Osteoblast (primary cell): Measurements from ENCODE around the gene SOAT1. TPM values are rescaled to one million over a fixed set of nuclear protein-coding genes. Genes with fewer than 3 reads are reported as not detected.

Experiments used
- DNase-seq: peaks from one replicate; pipeline ENCODE4 v3.0.0; 2011; ENCODE audit warnings: low spot score, mixed read lengths; ENCODE audit not compliant: insufficient read length; ENCODE audit errors: missing footprints
- H2AFZ ChIP-seq: 2 replicates; pipeline ENCODE4 v1.6.0; 2011; ENCODE audit warnings: mild to moderate bottlenecking, low read length
- H3K27ac ChIP-seq: 2 replicates; pipeline ENCODE4 v1.5.1; 2011; ENCODE audit warnings: mild to moderate bottlenecking, low read depth, low read length, moderate library complexity
- H3K27me3 ChIP-seq: 2 replicates; pipeline ENCODE4 v1.6.0; 2012; ENCODE audit warnings: mild to moderate bottlenecking, control low read depth, inconsistent platforms, low read length, moderate library complexity; ENCODE audit not compliant: insufficient read depth
- H3K36me3 ChIP-seq: 2 replicates; pipeline ENCODE4 v1.5.1; 2011; ENCODE audit warnings: mild to moderate bottlenecking, low read length, control low read depth, moderate library complexity; ENCODE audit not compliant: insufficient read depth
- H3K4me1 ChIP-seq: 2 replicates; pipeline ENCODE4 v1.5.1; 2011; ENCODE audit warnings: mild to moderate bottlenecking, low read length, control low read depth, moderate library complexity; ENCODE audit not compliant: insufficient read depth
- H3K4me2 ChIP-seq: 2 replicates; pipeline ENCODE4 v1.6.0; 2011; ENCODE audit warnings: mild to moderate bottlenecking, low read length; ENCODE audit not compliant: insufficient read depth
- H3K4me3 ChIP-seq: fragments of 200-600 bp; sonication (generic); 3 replicates; pipeline ENCODE4 v1.5.1; 2012; ENCODE audit warnings: mild to moderate bottlenecking, low read length, inconsistent platforms; ENCODE audit not compliant: insufficient read depth
- H3K79me2 ChIP-seq: 2 replicates; pipeline ENCODE4 v1.6.0; 2012; ENCODE audit warnings: mild to moderate bottlenecking, low read length, control low read depth, inconsistent platforms; ENCODE audit not compliant: insufficient read depth
- H3K9me3 ChIP-seq: 2 replicates; pipeline ENCODE4 v1.5.1; 2011; ENCODE audit warnings: low read depth, low read length, control low read depth
- H4K20me1 ChIP-seq: 2 replicates; pipeline ENCODE4 v1.6.0; 2012; ENCODE audit warnings: mild to moderate bottlenecking, low read length, control low read depth; ENCODE audit not compliant: insufficient read depth
- CTCF ChIP-seq: IDR thresholded peaks from 2 replicates; pipeline ENCODE4 v1.5.1; 2011; ENCODE audit warnings: mild to moderate bottlenecking, low read depth, low read length, moderate library complexity; ENCODE audit errors: extremely low read depth
- total RNA-seq: library from RNA; depleted of rRNA; stranded (reverse); fragments of >200 nt; gene quantifications from 2 replicates; pipeline ENCODE4 v1.2.3, GENCODE V29; 2012

The SOAT1 gene
- total RNA-seq, 1 donor: 40.2 TPM

GRCh38 chr1:179340918-179341317, 47.3 kb downstream of the SOAT1 start:
- Histone ChIP-seq H3K27me3 (no peaks in the 10 kb centered on the region), H3K4me3 (no peak overlapping the region), H3K27ac (no peak overlapping the region), H3K36me3 (peaks cover 45% of the 10 kb centered on the region), H3K79me2 (peaks cover 7% of the 10 kb centered on the region), H3K4me1 (no peaks in the 10 kb centered on the region), H4K20me1 (no peaks in the 10 kb centered on the region), H3K9me3 (no peaks in the 10 kb centered on the region), H3K4me2 (no peak overlapping the region), H2AFZ (no peak overlapping the region)
- TF ChIP-seq CTCF: no peak
- DNase-seq: no peak

- no peaks in the 10 kb centered on the region for H3K4me1 ChIP-seq
- H3K4me2 ChIP-seq: no peak overlapping the region
- peaks cover 6% of the 10 kb centered on the region for H3K79me2 ChIP-seq
- H3K9me3 ChIP-seq: no peaks in the 10 kb centered on the region
- DNase-seq: no peak
- peaks cover 47% of the 10 kb centered on the region for H3K36me3 ChIP-seq
- no peak overlapping the region for H3K27ac ChIP-seq
- H3K27me3 ChIP-seq: no peaks in the 10 kb centered on the region
- no peak for TF ChIP-seq CTCF
- H4K20me1 ChIP-seq: no peaks in the 10 kb centered on the region
- no peak overlapping the region for H2AFZ ChIP-seq
- H3K4me3 ChIP-seq: no peak overlapping the region
Measured at GRCh38 chr1:179341943-179342547, 48.4 kb downstream of the SOAT1 start.

GRCh38 chr1:179342740-179343404, 49.3 kb downstream of the SOAT1 start:
- no peaks in the 10 kb centered on the region for H3K27me3 ChIP-seq
- no peak overlapping the region for H3K4me2 ChIP-seq
- peaks cover 48% of the 10 kb centered on the region for H3K36me3 ChIP-seq

More at GRCh38 chr1:179342740-179343404, 49.3 kb downstream of the SOAT1 start:
- Histone ChIP-seq H3K79me2 (peaks cover 2% of the 10 kb centered on the region), H3K4me3 (no peak overlapping the region), H3K9me3 (no peaks in the 10 kb centered on the region), H3K27ac (no peak overlapping the region), H3K4me1 (no peaks in the 10 kb centered on the region), H4K20me1 (no peaks in the 10 kb centered on the region), H2AFZ (no peak overlapping the region)
- no peak for DNase-seq
- TF ChIP-seq CTCF: no peak
